PC-3 (cell line): ENCODE data around the gene OR10H1. TPM values are rescaled to one million over a fixed set of nuclear protein-coding genes. Genes with fewer than 3 reads are reported as not detected.
A peak's percentile ranks its signal among the peaks of the same experiment; 100 is the strongest.

ENCODE experiments used
- ATAC-seq: fragments of 200-7000 bp; cut with Tn5 transposase; 2 replicates; pipeline ENCODE4 v1.9.1; 2020; ENCODE audit warnings: mild to moderate bottlenecking, moderate library complexity
- BruUV-seq: library from RNA; stranded (reverse); fragments of 400-500 nt; replicated peaks from 2 replicates; lab custom pipeline; 2021; lab: Mats Ljungman, UMichigan
- CTCF ChIA-PET: fragments of 300-600 bp; sonication (Branson Sonifier 250); formaldehyde crosslinking; loops from one replicate; lab custom pipeline; 2022; ENCODE audit warnings: antibody characterized with exemption; lab: Charles Lee
- POLR2A ChIA-PET: fragments of 300-600 bp; sonication (Branson Sonifier 250); formaldehyde crosslinking; loops from one replicate; lab custom pipeline; 2022; ENCODE audit warnings: antibody characterized with exemption; ENCODE audit not compliant: unreplicated experiment; lab: Charles Lee
- DNase-seq: peaks from one replicate; pipeline ENCODE4 v3.0.0-alpha.2; 2015
- H2AFZ ChIP-seq: fragments of 300-600 bp; sonication (generic); 2 replicates; pipeline ENCODE4 v1.6.0; 2016; ENCODE audit warnings: antibody characterized with exemption, low read length
- H3F3A ChIP-seq: fragments of 300-600 bp; sonication (generic); one replicate; pipeline ENCODE4 v1.6.0; 2017; ENCODE audit warnings: antibody characterized with exemption, low read length, control low read depth, mild to moderate bottlenecking; ENCODE audit not compliant: unreplicated experiment
- H3K27ac ChIP-seq: fragments of 300-600 bp; sonication (generic); 2 replicates; pipeline ENCODE4 v1.5.1; 2016; ENCODE audit warnings: mild to moderate bottlenecking, low read length
- H3K27me3 ChIP-seq: fragments of 300-600 bp; sonication (generic); 2 replicates; pipeline ENCODE4 v1.6.1; 2016; ENCODE audit warnings: low read length, mixed read lengths
- H3K36me3 ChIP-seq: fragments of 300-600 bp; sonication (generic); 2 replicates; pipeline ENCODE4 v1.6.1; 2016; ENCODE audit warnings: low read depth, mixed run types, low read length, mixed read lengths
- H3K4me1 ChIP-seq: fragments of 300-600 bp; sonication (generic); 2 replicates; pipeline ENCODE4 v1.5.1; 2016; ENCODE audit warnings: low read length; ENCODE audit not compliant: insufficient read depth
- H3K4me2 ChIP-seq: fragments of 300-600 bp; sonication (generic); 2 replicates; pipeline ENCODE4 v1.6.0; 2016; ENCODE audit warnings: low read length
- H3K4me3 ChIP-seq: fragments of 300-600 bp; sonication (generic); 2 replicates; pipeline ENCODE4 v1.5.1; 2016; ENCODE audit warnings: mild to moderate bottlenecking, low read length, mixed read lengths
- H3K79me2 ChIP-seq: fragments of 300-600 bp; sonication (generic); 2 replicates; pipeline ENCODE4 v1.6.1; 2017; ENCODE audit warnings: low read length, mixed read lengths
- H3K9ac ChIP-seq: fragments of 300-600 bp; sonication (generic); 2 replicates; pipeline ENCODE4 v1.6.0; 2016; ENCODE audit warnings: mild to moderate bottlenecking, low read length
- H3K9me2 ChIP-seq: fragments of 300-600 bp; sonication (generic); replicated peaks from 2 replicates; pipeline ENCODE4 v1.6.1; 2016; ENCODE audit warnings: mixed run types, low read length, mixed read lengths
- H3K9me3 ChIP-seq: fragments of 300-600 bp; sonication (generic); 2 replicates; pipeline ENCODE4 v1.6.1; 2016; ENCODE audit warnings: low read length, mixed read lengths
- H4K20me1 ChIP-seq: fragments of 300-600 bp; sonication (generic); 2 replicates; pipeline ENCODE4 v1.6.1; 2016; ENCODE audit warnings: low read length, mixed read lengths
- CTCF ChIP-seq: fragments of 300-600 bp; sonication (generic); conservative IDR thresholded peaks from 2 replicates; pipeline ENCODE4 v1.5.1; 2017; ENCODE audit warnings: antibody characterized with exemption, low read depth, mild to moderate bottlenecking, low read length
- EZH2 ChIP-seq: fragments of 300-600 bp; sonication (generic); IDR thresholded peaks from one replicate; pipeline ENCODE4 v1.6.1; 2017; ENCODE audit warnings: antibody characterized with exemption, mild to moderate bottlenecking, low read length; ENCODE audit not compliant: unreplicated experiment
- EZH2phosphoT487 ChIP-seq: fragments of 300-600 bp; sonication (generic); IDR thresholded peaks from 2 replicates; pipeline ENCODE4 v1.6.1; 2018; ENCODE audit warnings: mild to moderate bottlenecking, antibody characterized with exemption, low read length, borderline replicate concordance
- intact Hi-C: fragments of 100-400 bp; cut with micrococcal nuclease; formaldehyde crosslinking; loops from 2 replicates; pipeline ENCODE4 v1.9.0; 2023
- total RNA-seq: library from RNA; depleted of rRNA; stranded (reverse); fragments of >200 nt; gene quantifications from 2 replicates; pipeline ENCODE4 v1.2.3, GENCODE V29; 2014

The OR10H1 gene
- total RNA-seq, 1 experiment from 2014 or later, result not detected

- Histone ChIP-seq H3K27ac (no peak overlapping the region), H3K79me2 (no peaks in the 10 kb centered on the region), H3K4me2 (peak overlapping the region; percentile 100), H3K9ac (no peak overlapping the region), H3K4me3 (no peak overlapping the region), H4K20me1 (no peaks in the 10 kb centered on the region), H3K9me2 (no peaks in the 10 kb centered on the region), H3K9me3 (no peaks in the 10 kb centered on the region), H3F3A (no peaks in the 10 kb centered on the region), H3K36me3 (no peaks in the 10 kb centered on the region), H3K4me1 (peaks cover 24% of the 10 kb centered on the region), H2AFZ (no peak overlapping the region), H3K27me3 (no peaks in the 10 kb centered on the region)
- ATAC-seq, result no peak
- no TSS peak for BruUV-seq
- ChIA-PET POLR2A (interaction anchor here (0.8 kb wide), 1 partner anchor 96 kb away, joined by 3 read pairs; the partner anchor contains the start of gene CYP4F11), CTCF (no interaction called here)
- no peak for DNase-seq
- TF ChIP-seq EZH2 (no peak), CTCF (no peak), EZH2phosphoT487 (no peak)
- intact Hi-C loops, result no loop called here
These were observed 22.9 kb upstream of the OR10H1 start for GRCh38 chr19:15838351-15838750.

GRCh38 chr19:15837221-15837731, 21.8 kb upstream of the OR10H1 start:
- H3K79me2 ChIP-seq, result no peaks in the 10 kb centered on the region
- peak overlapping the region; percentile 72 for H3K4me3 ChIP-seq
- H4K20me1 ChIP-seq, result no peaks in the 10 kb centered on the region
- H3F3A ChIP-seq, result no peaks in the 10 kb centered on the region
- peak overlapping the region; percentile 92 for H2AFZ ChIP-seq
- H3K9me2 ChIP-seq, result no peaks in the 10 kb centered on the region
- H3K9me3 ChIP-seq, result no peaks in the 10 kb centered on the region
- H3K27ac ChIP-seq, result peak overlapping the region; percentile 97
- no peak for TF ChIP-seq EZH2
- no peak for TF ChIP-seq EZH2phosphoT487
- TF ChIP-seq CTCF, result no peak
- CTCF ChIA-PET, result no interaction called here
- DNase-seq, result peak; percentile 82
- intact Hi-C loops, result no loop called here
- TSS peak; percentile 97 for BruUV-seq
- peak overlapping the region; percentile 97 for H3K9ac ChIP-seq
- H3K4me2 ChIP-seq, result peak overlapping the region; percentile 100
- peak; percentile 34 for ATAC-seq
- H3K4me1 ChIP-seq, result peaks cover 25% of the 10 kb centered on the region
- POLR2A ChIA-PET, result interaction anchor here (0.8 to 1.1 kb wide), 2 partner anchors 97 to 306 kb away, joined by 3 to 4 read pairs; partner anchors contain the start of genes CYP4F11 and HSH2D
- H3K27me3 ChIP-seq, result no peaks in the 10 kb centered on the region
- no peaks in the 10 kb centered on the region for H3K36me3 ChIP-seq
